NOMO-1 treated with dmso at 0.1 percent for 144 hours (cell line): ENCODE results near the gene HIPK3.
A peak's percentile ranks its signal among the peaks of the same experiment; 100 is the strongest.
"Not testable (repeated sequence)": the region's sequence is repeated elsewhere in the genome, so short reads cannot be mapped to it uniquely, and the experiment has no call there.

Source experiments
- DNase-seq: peaks from one replicate; lab custom pipeline; 2025; ENCODE audit not compliant: unreplicated experiment; lab: John Stamatoyannopoulos, UW

The HIPK3 gene

GRCh38 chr11:33257160-33257896, at the start of gene HIPK3:
Gene HIPK3, plus strand, starts transcription at chr11:33257381.
- peak; percentile 85 for DNase-seq

DNA sequence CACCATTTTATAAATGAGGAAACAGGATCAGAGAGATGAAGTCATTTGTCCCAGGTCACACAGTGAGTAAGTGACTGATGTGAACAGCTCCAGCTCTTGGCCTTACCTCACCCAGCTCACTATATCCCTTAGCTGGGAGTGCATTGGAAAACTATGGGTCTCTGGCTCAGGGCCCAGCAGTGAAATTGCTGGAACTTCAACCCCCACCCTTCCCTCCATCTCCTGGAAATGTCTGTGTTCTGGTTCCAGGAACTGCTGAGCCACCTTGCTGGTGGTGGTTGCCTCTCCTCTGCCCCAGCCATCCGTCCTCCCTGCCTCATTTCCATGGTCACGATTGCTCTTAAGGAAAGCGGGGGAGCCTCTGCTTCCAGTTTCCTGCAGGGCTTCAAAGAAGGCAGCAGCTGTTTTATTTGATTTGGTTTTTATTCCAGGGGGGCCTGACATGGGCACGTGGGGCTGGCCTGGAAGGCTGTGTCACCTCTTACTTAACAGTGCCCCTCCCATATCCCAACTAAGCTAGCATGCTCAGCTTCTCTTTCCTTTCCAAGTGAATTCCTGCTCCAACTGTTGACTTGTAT, 49.7 kb upstream of the HIPK3 start:
- DNase-seq = no peak

GRCh38 chr11:33208150-33208549, 49.0 kb upstream of the HIPK3 start:
- no peak for DNase-seq

DNA sequence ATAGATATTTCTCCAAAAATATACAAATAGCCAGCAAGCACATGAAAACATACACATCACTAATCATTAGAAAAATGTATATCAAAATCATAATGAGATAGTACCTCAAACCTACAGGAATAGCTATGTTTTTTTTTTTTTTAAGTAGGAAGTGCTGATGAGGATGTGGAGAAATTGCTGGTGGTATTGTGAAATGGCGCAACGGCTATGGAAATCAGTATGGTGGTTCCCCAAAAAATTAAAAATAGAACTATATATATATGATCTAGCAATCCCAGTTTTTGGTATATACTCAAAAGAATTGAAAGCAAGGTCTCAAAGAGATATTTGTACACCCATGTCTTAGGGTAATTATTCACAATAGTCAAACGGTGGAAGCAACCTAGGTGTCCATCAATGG, 46.0 kb upstream of the HIPK3 start:
- DNase-seq = peak; percentile 74

GRCh38 chr11:33211580-33211979, 45.6 kb upstream of the HIPK3 start:
- DNase-seq = peak; percentile 76

DNA sequence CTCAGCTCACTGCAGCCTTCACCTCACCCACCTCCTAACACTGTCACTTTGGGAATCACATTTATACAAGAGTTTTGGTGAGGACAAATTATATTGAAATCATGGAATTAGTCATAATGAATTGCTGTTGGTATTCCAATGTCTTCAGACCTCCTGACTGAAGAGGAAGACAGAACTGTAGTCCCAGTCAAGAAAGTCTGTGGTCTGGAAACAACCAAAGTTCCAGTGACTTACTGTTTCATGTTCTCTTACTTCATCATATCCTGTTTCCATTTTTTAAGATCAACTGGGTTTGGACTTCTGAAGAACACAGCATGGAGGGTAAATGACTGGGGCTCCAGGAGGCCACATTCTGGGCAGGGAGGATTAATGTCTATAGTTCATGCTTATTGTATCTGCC, 43.0 kb upstream of the HIPK3 start:
- no peak for DNase-seq

DNA sequence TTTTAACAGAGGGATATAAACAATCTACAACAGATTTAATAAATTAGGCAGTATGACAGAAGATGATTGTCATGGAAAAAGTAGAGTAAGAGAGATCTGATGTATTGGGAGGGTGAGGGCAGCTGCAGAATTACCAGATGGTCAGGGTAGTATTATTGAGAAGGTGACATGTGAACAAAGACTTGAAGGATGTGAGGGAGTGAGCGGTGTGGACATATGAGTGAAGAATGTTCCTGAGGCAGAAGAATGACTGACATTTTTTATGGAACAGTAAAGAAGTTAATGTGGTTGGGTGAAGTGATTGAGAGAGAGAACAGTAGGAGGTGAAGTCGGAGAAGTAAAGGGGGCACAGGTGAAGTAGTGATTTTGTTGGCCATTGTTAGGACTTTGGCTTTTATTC, 42.4 kb upstream of the HIPK3 start:
- DNase-seq = no peak

DNA sequence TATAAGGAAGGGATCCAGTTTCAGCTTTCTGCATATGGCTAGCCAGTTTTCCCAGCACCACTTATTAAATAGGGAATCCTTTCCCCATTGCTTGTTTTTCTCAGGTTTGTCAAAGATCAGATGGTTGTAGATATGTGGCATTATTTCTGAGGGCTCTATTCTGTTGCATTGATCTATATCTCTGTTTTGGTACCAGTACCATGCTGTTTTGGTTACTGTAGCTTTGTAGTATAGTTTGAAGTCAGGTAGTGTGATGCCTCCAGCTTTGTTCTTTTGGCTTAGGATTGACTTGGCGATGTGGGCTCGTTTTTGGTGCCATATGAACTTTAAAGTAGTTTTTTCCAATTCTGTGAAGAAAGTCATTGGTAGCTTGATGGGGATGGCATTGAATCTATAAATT, 40.5 kb upstream of the HIPK3 start:
- DNase-seq = not testable (repeated sequence)

GRCh38 chr11:33222052-33222750, 35.0 kb upstream of the HIPK3 start:
- DNase-seq = peak; percentile 24

GRCh38 chr11:33225371-33225770, 31.8 kb upstream of the HIPK3 start:
- no peak for DNase-seq

DNA sequence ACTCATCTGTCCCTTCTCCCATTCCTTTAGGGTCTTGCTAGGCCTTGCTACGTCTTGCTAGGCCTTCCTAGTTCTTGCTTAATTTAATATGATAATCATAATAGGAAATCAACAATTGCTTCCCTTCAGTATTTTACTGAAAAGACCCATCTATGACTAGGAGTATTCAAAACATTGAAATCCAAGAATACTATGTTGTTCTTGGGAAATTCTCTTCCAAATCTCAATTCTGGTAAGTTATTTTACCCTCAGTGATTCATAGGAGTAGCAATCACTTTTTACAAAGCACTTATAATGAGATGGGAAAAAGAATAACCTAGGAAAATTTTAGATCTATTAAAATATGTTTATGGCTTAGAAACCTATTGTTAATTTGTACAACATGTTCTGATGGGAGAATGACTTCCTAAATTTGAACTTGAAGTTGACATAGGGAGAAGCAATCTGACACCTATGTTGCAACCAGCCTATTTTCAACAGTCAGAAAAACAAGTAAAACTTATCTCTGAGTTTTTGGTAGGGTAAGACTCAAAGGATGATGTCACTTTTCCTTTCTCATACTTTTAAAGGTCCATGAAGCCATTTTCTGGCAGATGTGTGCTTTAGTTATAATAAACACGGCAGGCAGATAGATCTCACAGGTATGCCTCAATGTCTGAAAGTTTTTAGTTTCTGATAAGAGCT, 29.5 kb upstream of the HIPK3 start:
- peak; percentile 12 for DNase-seq

DNA sequence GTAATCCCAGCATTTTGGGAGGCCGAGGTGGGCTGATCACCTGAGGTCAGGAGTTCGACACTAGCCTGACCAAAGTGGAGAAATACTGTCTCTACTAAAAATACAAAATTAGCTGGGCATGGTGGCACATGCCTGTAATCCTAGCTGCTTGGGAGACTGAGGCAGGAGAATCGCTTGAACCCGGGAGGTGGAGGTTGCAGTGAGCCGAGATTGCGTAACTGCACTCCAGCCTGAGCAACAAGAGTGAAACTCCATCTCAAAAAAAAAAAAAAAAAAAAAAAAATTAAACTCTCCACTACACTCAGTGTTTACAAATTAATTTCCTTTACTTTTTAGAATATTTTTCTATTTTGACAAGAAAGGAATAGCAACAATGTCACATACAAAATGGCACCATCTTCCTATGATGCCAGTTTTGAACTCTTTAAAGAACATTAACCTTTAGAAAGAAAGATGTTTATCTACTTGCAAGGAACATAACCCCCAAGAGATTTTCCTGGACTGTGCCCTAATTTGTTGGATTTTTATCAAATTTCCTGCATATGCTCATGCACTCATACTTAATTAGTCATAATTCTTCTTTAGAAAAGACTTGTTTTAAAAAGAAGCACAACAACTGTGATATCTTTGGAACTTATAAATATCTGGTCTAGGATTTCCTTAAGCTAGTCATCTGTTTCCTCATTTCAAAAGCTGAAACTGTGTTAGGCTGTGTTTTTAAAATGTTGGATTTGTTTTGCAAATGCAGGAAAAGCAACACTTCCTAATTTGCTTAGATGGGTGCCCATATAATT, 22.6 kb upstream of the HIPK3 start:
- DNase-seq = no peak

DNA sequence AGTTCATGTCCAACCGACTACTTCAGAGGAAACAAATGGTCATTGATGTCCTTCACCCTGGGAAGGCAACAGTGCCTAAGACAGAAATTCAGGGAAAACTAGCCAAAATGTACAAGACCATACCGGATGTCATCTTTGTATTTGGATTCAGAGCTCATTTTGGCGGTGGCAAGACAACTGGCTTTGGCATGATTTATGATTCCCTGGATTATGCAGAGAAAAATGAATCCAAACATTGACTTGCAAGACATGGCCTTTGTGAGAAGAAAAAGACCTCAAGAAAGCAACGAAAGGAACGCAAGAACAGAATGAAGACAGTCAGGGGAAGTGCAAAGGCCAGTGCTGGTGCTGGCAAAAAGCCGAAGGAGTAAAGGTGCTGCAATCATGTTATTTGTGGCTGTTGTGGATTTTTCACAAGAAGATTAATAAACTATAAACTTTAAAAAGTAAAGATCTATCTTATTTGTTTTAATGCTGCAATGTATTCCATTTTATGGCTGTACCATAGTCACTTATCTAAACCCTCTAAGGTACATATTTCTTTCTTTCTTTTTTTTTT, 20.1 kb upstream of the HIPK3 start:
- no peak for DNase-seq

DNA sequence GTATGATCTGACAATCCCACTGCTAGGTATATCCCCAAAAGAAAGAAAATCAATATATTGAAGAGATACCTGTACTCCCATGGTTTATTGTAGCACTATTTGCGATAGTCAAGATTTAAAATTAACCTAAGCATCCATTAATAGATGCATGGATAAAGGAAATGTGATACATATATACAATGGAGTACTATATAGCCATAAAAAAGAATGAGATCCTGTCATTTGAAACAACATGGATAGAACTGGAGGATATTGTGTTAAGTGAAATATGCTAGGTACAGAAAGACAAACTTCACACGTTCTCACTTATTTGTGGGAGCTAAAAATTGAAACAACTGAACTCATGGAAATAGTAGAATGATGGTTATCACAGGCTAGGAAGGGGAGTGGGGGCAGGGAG, 14.6 kb upstream of the HIPK3 start:
- DNase-seq = no peak

DNA sequence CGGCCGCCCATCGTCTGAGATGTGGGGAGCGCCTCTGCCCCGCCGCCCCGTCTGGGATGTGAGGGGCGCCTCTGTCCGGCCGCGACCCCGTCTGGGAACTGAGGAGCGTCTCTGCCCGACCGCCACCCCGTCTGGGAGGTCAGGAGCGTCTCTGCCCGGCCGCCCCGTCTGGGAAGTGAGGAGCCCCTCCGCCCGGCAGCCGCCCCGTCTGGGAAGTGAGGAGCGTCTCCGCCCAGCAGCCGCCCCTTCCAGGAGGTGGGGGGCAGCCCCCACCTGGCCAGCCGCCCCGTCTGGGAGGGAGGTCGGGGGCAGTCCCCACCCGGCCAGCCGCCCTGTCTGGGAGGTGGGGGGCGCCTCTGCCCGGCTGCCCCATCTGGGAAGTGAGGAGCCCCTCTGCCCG, 13.5 kb upstream of the HIPK3 start:
- not testable (repeated sequence) for DNase-seq

- DNase-seq = no peak
Measured at GRCh38 chr11:33248416-33248971, 8.7 kb upstream of the HIPK3 start.

- no peak for DNase-seq
Measured at GRCh38 chr11:33256031-33256812, 959 bp upstream of the HIPK3 start.

DNA sequence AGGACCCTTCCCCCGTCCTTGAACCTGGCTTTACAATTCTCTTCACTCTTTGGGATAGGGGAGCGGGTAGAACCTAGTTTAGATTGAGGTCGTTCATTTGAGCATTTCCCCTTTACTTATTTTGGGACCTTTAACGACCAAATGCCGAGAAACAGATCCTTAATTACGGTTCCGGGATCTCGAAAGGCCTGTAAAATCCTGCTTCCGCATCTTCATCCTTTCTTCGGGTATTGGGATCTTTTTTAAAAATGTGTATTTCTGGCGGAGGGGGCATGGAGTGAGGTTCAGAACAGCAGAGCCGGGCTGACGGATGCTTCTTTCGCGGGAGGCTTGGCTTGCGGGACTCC, 395 bp upstream of the HIPK3 start:
- DNase-seq = no peak

- DNase-seq = peak; percentile 86
Measured at GRCh38 chr11:33257897-33258630, 883 bp downstream of the HIPK3 start.
